Measurements from ENCODE around the gene NPAS3.

The NPAS3 gene

DNA sequence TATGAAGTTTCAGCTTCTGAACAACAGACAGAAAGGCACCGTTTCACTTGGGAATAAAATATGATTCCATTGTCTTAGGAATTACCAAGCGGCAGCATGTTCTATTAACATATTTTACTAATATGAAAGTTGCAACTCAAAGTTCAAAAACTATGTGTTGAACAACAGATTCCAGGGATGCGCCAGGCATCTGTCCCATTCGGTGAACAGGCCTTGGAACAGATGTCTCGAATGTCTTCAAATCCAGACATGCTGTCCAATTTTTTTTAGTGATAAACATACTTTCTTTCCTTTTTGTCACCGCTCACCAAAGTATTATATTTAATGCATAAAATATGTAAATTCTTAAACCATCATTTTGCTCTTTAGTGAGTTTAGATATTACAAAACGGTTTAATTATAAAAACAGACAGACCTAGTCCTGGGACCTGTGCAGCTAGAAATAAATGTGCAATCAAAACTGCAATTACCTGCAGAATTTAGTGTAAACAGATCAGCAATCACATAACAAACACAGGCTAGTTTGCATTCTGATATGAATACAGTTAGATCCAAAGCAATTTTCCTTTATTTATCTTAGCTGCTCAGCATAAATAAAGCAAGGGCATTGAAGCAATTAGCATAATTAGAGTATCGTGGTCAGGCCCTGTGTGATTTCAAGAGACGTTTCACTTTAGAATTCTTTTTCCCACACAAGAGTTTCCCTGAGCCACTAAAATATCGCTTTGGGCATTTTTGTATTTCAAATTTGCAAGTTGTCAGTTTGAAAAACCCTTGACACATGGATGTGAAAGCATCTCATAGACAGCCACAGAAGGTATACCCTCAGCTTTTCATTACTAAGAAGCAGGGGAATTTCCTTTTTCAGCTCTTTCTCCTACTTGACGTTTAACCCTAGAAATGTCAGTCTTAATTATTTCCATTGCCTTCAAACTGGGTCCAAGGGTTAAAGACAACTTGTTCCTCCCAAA is 591.4 kb downstream of the NPAS3 start:
- no peak for DNase-seq

DNA sequence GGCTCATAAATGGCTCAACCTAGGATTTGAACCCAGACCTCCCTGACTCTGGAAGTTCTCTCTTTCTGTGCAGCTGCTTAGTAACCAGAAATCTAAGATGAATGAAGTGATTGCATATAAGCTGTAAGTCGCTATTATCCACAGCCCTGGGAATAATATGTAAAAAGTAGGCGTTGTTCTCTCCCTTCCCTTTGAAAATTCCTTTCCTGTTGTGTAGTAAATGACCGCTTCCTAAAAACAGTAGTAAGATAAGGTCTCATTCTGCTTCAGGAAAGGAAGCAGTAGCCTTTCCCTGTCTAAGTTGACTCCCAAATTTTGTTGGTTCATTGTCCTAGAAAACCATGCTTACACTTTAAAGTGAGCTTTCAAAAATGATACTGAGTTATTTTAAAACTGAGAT is 593.9 kb downstream of the NPAS3 start:
- no peak for DNase-seq

DNA sequence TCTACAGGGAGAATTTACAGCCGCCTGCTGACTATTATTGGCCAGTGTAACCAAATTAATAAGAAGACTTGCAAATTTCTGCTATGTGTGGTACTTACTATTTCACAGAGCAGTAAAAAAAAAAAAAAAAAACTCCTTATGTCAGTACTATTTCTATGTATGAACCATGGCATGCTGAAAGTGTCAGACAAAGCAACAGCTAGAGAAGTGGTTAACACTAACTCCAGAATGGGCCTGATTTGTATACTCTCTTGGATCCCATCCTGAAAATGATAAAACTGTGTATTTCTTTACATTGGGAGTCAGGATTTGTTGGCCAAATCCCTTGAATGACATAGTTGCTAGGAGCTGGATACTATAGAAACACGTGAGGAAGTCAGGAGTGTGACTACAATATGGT is 595.4 kb downstream of the NPAS3 start:
- no peak for DNase-seq

DNA sequence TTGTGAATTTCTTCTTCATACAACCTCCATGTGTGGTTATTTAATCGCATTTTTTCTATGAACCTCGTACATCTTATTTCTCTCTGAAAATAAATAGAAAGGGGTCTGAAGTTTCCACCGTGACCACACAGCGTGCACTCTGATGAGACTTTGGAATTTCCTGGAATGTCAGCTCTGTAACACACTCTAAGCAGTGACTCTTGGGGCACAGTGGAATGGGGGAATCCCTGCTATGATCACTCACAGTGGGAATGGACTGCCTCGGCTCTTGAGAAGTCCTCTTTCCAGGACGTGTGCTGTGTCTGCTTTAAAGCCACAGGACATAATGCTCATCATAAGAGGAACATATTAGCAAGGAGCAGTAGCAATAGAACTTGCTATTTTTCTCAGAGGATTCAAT is 596.0 kb downstream of the NPAS3 start:
- no peak for DNase-seq

DNA sequence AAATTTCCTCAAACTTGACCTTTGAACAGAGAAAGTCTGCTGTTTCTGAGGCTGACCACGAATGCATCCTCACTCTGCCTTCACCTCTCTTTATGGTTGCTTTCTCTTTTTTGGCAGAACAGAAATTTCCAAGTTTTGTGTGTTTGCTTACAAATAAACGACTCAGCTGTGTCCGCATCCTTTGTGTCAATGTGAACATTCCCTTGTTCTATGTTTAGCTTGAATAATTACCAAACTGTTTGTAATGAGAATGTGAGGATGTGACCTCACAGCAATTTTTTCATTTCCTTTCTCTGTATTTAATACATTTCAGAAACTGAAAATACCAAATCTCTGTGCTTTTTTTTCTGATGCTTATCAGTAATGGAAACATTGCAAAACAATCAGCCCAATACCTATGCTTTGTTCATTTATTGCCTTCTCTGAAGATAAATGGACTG is 601.3 kb downstream of the NPAS3 start:
- DNase-seq, result no peak

DNA sequence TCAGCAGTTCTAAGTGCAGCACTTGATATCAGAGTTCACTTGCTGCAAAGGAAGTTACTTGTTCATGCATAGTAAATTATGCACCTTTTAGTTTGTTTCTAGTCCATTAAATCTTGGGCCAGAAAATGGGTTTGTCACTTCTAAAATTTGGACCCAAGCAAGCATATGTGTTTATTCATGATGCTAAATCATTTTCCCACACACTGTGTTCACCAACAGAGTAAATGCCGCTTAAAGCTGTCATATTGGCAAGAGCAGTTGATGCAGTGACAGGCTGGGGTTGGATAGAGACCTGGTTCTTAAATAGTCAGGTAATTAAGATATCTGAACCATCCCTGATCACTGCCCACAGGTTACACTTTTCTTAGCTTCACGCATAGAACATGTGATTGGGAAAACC is 602.5 kb downstream of the NPAS3 start:
- DNase-seq, result no peak

DNA sequence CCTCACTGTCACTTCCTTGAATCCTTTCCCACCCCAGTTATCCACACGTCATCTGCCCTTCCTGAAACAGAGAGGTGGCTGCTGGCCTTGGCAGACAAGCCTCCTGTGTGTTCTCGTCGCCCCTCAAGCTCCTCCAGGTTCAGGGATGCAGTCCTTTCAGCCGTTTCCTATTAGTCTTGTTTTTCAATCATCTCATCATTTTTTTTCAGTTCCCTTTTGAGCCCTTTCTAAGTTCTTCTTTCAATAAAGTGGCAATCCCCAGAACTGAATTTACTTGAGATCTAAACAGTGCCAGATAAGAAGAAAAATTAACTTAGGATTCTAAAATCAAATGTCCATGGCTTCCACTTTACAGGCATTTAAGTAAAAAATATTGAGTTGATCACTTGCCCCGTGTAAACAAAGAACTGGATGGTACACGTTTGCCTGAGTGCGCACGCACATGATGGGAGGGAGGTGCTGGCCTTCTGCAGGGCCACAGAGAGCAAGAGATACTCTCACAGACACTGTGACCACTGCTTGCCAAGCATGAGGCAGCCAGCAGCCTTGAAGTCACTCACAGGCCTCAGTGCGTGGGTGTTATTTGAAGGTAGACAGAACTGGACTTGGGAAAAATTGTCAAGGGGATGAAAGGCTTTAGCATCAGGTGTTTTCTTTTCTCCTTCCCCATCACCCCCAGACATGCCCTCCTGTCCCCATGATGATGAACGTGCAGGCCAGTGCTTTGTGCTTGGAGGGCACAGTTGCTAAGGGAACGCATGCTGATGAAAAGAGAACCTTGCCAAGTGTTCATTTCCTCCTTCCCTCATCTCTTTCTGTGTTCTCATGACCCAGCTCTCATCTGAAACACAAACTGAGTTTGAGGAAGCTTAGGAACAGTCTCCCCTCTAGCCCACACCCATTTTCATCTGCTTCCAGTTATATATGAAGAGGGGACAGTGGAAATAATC is 603.9 kb downstream of the NPAS3 start:
- no peak for DNase-seq

DNA sequence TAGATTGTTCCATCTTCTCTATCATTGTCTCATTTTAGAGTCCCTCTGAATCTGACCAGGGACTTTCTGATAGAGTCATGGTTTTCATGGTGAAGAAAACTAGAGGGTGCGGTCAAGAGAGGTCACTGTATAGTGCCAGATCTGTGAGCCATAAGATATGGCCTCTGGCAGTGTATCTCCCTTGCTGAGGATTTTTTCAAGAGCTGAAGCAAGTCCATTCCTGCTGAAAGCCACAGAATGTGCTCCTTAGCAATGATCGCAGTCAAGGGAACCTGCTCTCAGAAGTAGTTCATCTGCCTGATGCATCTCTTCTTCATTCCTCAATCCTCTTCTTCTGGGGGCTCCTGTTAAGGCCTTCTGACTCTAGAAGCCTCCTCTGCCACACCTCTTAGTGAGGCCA is 607.0 kb downstream of the NPAS3 start:
- no peak for DNase-seq

DNA sequence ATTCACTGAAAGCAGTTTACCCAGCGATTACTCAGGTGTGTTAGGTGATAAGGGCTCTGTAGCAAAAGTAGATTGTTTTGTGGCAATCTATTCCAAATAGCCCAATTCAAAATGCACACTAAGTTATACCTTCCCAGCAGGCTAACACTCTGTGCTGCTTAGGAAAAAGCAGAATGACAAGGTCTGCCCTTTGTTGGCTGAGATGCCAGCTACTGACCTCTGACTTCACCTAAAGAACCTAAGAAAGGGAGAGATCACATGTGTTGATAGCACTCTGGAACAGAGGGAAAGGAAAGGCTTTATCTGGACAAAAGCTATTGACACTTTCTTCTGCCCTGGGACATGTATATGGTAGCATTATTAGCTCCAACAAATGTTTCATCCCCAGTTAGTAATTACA is 609.9 kb downstream of the NPAS3 start:
- DNase-seq, result no peak

GRCh38 chr14:33551963-33552362 is 613.3 kb downstream of the NPAS3 start:
- no peak for DNase-seq

DNA sequence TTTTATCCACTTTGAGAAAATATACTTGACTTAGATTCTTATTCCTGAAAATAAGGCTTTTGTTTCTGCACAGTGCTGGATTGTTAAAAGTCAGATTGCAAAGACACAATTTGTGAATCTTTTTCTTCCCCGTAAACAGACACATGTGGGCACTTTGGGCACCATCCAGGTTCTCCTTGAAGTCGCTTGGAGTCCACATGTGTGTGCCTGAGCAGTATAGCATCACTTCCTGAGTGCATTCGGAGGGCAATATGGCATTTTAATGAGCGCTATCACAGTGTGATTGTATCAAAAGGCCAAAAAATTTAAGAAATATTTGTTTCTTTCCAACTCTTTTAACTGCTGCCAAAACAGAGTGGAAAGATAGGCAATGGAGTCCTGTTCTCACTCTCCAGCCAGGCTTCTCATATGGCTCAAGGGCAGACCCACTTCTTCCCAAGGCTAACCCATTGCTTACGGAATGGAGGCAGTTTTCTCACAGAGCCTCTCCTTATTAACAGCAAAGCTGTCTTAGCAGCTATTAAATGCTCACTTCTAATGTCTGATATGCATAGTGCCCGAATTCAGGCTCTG is 615.1 kb downstream of the NPAS3 start:
- DNase-seq, result no peak

GRCh38 chr14:33554988-33555387 is 616.3 kb downstream of the NPAS3 start:
- DNase-seq, result no peak

- DNase-seq, result no peak
These were observed 617.2 kb downstream of the NPAS3 start for GRCh38 chr14:33555710-33556350.

- DNase-seq, result no peak
These were observed 617.9 kb downstream of the NPAS3 start for GRCh38 chr14:33556382-33557121.

GRCh38 chr14:33560718-33561431 is 622.2 kb downstream of the NPAS3 start:
- DNase-seq, result no peak

DNA sequence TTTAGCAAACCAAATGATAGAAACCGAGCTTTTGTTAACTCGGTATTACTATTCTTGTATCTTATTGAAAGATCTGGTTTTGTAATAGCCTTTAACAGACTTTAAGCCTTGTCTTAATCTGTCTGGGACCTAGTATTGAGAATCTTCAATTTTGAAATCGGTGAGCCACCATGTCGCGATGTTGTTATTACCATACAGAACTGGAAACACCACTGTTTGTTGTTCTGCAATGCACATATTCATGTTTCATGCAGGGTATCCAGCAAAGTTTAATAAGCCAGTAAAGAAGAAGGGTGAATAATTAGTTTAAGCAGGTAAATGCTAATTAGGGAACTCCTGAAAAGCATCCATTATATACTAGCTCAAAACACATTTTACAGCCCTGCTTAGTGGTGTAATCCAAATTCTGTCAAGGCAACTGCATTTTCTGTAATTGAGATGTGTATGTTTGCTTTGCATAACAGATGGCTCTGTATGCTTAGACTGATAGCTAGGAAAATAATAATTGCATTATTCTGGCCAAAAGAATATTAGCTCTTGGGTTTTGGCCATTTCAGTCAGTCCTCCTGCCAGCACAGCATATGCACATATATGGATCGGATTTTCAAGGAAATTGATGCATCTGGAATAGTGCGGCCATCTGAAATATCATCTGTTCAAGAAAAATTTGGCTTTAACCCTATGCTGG is 623.0 kb downstream of the NPAS3 start:
- DNase-seq, result no peak

GRCh38 chr14:33563191-33563900 is 624.7 kb downstream of the NPAS3 start:
- no peak for DNase-seq

GRCh38 chr14:33563901-33564197 is 625.2 kb downstream of the NPAS3 start:
- no peak for DNase-seq

DNA sequence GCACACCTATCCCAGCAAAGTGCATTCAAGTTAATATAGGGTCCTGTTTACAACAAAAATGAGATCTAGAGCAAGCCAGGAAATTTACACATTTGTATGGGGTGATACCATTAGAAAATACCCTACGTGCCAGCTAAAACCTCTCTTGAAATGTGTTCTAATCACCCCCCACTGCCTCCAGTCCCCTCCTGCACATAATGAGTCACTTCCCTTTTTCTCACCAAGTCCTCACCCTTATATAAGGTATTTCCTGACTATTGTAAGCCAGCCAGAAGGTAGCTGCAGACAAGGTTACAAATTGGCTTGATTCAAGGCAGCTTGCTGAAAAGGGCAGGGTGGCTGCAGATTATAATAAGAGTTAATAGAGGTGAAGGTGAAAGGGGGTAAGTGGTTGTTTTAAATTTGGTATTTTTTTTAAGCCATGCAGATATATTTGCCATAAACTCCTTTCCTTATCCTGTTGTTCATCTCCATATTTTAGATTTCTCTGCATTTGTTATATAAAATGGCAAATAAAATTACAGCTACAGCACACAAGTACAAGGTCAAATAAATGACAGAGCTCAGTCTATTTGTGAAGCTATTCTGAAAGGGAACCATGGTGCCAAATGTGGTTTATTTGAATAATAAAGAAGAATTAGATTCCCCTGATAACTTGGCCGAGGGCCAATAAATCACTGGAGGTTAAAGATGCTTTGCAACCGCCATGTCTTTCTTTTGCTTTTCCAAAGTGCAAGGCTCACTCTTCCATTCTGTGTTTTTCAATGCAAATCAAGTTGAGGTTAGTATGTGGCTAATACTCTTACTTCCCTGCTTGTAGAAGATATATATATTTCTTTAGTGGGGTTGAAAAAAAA is 626.3 kb downstream of the NPAS3 start:
- DNase-seq, result no peak
